Stimulated activated CD8-positive, alpha-beta memory T cell treated with anti-CD3 and anti-CD28 coated beads, Interleukin-4, amount 100 ng/mL, for 1 hour (primary cell): ENCODE results near the gene ENO2.
"Not testable (repeated sequence)": the region's sequence is repeated elsewhere in the genome, so short reads cannot be mapped to it uniquely, and the experiment has no call there.

Source experiments
- DNase-seq, 2 donors: peaks; one replicate each; pipeline ENCODE4 v3.0.0-alpha.2; 2020; ENCODE audit warnings: low read depth in 2 of 2, low spot score in 1 of 2

ENO2 gene

DNA sequence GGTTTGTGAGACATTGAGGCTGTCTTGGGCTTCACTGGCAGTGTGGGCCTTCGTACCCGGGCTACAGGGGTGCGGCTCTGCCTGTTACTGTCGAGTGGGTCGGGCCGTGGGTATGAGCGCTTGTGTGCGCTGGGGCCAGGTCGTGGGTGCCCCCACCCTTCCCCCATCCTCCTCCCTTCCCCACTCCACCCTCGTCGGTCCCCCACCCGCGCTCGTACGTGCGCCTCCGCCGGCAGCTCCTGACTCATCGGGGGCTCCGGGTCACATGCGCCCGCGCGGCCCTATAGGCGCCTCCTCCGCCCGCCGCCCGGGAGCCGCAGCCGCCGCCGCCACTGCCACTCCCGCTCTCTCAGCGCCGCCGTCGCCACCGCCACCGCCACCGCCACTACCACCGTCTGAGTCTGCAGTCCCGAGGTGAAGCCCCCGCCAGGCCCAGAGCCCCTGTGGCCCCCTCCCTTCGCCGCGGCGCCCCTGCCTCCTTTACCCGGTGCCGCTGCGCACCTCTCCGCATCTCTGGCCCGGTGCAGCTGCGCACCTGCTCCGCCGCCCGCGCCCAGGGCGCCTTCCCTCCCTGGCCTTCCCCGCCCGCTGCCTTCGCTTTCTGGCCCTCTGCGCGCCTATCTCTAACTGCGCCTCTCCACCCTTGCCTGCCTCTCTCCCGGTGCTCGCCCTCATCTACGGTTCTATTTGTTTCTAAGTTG is at the start of gene ENO2:
Gene ENO2 (plus strand): TSS at position 335 of the 701 bp plus-strand sequence. CDS start 1,253 bp downstream, outside the sequence.
- peak in 1 of 2 donors; percentile 75 for DNase-seq

DNA sequence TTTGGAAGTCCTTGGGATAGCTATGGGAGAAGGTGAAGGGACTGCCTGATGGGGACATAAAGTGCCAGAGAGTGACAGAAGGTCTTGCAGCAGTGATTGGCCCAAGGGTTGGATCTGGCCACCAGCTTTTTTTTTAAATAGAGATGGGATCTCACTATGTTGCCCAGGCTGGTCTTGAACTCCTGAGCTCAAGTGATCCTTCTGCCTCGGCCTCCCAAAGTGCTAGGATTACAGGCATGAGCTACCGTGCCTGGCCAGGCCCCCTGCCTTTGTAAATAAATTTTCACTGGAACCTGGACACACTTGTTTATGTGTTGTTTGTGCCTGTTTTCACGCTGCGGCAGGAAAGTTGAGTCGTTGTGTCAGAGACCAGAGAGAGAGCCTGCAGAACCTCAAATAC is 49.1 kb upstream of the ENO2 start:
- not testable (repeated sequence) for DNase-seq

DNA sequence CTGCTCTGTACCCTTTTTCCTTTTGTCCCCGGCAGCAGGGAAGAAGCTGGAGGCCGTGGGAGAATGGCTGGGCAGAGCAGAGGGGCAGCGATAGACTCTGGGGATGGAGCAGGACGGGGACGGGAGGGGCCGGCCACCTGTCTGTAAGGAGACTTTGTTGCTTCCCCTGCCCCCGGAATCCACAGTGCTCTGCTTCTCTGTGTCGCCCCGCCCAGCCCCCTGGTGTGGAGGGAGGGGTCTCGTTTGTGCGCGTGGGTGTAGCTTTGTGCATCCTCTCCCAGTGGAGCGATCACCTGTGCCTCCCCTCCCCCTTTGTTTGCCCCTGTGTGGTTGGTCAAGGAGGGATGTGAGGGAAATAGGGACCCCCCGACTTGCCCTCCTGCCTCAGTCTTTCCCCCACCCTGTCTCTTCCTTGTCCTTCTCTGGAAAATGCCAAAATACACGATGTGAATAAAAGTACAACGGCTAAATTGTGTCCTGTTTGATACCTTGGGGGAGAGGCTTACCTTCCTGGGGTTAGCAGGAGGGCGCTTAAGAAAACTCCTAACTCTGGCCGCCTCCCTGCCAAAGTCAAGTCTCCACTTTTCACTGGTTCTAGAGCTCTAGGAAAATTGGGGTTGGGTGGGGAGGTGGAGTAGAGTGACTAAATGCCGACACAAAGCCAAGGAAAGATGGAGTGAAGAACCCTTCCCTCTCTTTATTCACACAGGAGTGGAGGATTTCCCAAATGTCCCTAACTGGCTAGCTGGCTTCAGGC is 48.0 kb upstream of the ENO2 start:
- no peak for DNase-seq

GRCh38 chr12:6866920-6867412 is 47.4 kb upstream of the ENO2 start:
- no peak for DNase-seq

DNA sequence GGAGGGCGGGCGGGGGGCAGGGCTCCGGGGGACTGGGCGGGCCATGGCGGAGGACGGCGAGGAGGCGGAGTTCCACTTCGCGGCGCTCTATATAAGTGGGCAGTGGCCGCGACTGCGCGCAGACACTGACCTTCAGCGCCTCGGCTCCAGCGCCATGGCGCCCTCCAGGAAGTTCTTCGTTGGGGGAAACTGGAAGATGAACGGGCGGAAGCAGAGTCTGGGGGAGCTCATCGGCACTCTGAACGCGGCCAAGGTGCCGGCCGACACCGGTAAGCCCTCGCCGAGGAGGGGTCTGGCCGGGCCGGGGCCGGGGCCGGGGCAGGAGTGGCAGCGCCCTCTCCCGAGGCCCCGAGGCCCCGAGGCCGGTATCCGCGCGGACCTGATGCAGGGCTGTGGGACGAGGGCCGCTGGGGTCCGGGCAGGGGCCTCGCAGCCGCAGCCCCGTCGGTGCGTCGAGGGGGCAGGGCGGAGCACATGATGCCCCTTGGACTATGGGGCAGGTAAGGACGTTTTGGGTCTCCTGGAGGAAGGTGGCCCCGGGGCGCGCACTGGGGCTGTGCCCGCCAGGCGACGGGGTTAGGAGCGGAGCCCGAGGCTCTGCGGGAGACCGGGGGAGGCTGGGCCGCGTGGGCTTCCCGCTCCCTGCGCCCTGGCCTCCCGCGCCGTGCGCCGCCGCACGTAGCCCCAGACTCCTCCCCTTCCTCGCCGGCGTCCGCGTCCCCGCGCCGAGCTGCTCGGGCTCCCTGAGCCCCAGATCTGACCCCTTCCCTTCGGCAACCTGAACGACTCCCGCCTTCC is 46.8 kb upstream of the ENO2 start, which contains the start of gene TPI1:
Gene TPI1 (plus strand): TSS at position 119 of the 798 bp plus-strand sequence. CDS start 36 bp downstream, at position 155.
- peak; percentile 49 to 61 for DNase-seq

GRCh38 chr12:6868211-6869048 is 46.0 kb upstream of the ENO2 start:
- no peak for DNase-seq

GRCh38 chr12:6869049-6870021 is 45.0 kb upstream of the ENO2 start:
- peak; percentile 76 to 83 for DNase-seq

DNA sequence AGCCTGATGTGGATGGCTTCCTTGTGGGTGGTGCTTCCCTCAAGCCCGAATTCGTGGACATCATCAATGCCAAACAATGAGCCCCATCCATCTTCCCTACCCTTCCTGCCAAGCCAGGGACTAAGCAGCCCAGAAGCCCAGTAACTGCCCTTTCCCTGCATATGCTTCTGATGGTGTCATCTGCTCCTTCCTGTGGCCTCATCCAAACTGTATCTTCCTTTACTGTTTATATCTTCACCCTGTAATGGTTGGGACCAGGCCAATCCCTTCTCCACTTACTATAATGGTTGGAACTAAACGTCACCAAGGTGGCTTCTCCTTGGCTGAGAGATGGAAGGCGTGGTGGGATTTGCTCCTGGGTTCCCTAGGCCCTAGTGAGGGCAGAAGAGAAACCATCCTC is 44.1 kb upstream of the ENO2 start:
- DNase-seq = not testable (repeated sequence)

DNA sequence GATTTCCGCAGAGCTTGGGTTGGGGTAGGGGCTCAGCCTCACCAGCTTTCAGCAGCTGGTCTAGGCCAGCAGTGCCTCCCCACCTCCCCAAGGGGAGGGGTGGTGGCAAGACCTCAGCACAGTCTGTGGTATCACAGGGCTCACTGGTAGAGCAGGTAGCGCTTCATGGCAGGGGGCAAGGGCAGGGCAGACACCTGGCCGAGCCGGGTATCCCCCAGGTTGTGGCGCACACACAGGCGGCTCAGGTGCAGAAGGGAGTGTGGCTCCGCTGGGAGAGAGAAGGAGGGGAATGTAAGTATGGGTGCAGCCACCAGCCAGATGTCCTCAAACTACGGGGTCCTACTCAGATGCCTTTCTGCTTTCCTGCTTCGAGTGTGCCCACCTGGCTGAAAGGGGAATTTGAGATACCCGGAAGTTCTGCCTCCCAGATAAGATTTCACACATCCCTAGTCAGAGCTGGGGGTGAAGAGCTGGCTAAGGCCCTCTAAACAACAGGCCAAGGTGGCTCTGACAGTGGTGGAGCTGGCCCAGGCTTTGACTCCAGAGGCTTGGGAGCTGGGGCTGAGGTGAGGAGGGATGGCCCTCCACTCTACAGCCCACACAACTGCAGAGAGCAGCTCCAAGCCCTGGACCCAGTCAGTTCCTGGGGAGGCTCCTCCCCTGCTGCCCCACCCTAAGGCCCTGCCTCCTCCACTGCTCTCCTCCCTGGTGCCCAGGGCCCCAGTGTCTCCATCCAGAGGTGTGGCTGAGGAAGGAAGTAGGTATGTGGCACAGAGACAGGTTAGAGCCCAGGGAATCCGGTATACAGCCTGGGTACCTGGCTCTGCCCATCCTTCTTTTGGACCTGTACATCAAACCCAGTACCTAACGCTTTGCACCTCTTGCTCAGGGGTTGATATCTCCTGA is 43.1 kb upstream of the ENO2 start:
- DNase-seq = no peak

DNA sequence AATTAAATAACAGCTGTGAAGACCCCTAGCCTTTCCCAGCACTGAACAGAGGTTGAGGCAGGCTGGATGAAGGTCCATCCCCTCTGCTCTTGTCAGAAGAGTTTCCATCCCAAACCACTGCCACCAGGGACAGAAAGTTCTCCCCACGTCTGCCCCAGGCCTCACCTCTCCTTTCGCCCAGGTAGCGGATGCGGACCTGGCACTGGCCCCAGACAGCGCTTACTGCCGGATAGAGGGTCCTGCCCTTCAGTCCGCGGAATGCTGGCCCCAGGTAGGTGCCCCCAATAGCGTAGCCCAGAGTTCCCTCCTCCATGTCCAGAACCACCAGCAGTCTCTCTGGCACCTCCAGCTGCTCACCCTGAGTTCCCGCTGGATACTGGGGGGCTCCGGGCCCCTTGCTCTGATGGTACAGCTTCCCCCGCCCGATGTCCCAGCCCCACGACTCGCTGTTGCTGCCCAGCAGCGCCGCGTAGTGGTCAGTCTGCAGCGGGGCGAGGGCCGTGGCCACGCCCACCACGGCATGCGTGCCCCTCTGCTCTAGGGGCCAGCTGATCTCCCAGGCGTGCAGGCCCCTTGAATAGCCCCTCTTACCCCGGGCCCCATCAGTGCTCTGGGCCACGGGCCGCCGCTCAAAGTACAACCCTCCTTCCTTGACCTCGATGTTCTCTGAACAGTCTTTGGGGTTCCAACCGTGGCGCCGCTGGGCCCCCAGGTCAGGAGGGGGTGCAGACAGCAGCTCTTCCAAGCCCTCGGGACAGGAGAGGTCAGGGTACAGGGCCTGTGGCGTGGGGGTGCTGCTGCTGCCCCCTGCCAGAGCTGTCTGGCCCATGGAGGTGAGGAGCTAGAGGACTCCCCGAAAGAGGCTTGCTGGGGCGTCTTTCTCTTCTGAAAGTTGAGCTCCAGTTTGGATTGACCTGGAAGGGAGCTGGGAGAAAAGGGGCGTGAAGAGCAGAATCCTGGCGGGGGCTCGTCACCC is 42.0 kb upstream of the ENO2 start:
- DNase-seq = peak; percentile 64 to 70

DNA sequence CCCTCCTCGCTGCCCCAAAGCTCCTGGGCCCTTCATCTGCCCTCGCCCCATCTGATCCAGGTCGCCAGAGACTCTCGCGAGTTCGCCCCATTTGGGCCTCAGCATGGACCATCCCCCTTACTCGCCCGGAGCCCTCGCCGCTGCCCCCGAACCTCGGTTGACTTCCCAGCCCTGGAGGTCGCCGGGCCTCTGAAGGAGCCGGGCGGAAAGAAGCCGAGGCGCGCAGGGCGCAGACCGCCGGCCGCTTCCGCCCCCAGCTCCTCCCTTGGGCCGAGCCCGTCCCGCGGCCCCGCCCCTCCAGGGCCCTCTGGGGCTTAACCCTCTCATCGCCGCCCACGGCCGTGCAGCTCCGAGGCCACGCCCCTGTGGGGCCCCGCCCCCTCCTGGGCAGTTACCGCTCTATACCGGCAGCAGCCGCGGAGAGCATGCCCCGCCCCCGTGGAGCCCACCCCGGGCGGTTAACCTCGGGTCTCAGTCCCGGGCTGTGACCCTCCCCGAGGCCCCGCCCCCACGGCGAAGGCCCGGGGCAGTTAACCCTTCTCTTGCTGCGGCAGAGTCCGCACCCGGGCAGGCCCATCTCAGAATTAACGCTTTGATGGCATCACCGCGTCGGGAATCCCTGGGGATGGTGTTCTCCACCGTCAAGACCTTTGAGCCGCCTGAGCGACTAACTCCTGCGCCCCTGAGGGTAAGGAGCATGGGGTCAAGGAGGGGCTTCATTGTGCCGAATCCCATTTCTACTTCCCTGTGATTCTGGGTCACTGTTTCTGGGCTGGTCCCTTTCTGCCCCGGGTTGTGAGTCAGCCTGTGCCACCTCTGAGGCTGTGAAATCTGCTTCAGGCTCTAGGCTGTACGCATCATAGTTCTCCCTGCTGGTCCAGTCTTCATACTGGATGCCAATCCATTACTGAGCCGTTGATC is 41.0 kb upstream of the ENO2 start, which contains the start of gene SPSB2:
Gene SPSB2 (minus strand): TSS at position 210 of the 921 bp plus-strand sequence. CDS start 402 bp downstream, outside the sequence.
- DNase-seq = peak; percentile 98

DNA sequence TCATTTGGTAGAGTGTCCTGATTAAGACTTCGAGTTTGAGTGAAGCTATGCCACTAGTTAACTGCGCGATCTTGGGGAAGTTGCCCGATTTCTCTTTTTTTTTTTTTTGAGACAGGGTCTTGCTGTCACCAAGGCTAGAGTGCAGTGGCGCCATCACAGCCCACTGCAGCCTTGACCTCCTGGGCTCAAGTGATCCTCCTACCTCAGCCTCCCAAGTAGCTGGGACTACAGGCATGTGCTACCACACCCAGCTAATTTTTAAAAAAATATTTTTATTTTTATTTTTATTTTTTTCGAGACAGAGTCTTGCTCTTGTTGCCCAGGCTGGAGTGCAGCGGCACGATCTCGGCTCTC is 40.4 kb upstream of the ENO2 start:
- DNase-seq = not testable (repeated sequence)

DNA sequence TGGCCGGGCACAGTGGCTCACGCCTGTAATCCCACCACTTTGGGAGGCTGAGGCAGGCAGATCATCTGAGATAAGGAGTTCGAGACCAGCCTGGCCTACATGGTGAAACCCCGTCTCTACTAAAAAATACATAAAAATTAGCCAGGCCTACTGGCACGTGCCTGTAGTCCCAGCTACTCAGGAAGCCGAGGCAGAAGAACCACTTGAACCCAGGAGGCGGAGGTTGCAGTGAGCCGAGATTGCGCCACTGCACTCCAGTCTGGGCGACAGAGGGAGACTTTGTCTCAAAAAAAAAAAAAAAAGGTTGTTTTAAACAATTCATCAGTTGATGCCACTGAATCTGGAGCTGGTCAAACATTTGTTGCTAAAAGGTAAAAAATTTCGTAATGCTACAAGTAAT is 34.6 kb upstream of the ENO2 start:
- not testable (repeated sequence) for DNase-seq

- DNase-seq = no peak
Measured at GRCh38 chr12:6883252-6883651, 31.1 kb upstream of the ENO2 start.

DNA sequence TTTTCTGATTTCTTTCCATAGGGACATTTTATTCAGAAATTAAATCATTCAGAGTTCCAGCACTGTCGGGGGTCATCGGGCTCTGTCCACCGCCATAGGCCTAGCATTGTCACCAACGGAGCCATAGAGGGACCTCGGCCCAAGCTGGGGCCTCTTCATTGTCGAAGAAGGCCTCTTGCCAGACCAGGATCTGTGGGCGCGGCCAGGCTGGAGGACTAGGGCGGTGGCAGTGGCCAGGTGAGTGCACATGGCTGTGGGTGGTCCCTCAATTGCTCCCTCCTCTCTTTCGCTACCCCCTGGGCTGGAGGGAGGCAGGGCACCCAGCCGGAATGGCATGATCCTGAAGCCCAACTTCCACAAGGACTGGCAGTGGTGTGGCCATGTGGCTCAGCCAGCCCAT is 30.7 kb upstream of the ENO2 start:
- DNase-seq = no peak

DNA sequence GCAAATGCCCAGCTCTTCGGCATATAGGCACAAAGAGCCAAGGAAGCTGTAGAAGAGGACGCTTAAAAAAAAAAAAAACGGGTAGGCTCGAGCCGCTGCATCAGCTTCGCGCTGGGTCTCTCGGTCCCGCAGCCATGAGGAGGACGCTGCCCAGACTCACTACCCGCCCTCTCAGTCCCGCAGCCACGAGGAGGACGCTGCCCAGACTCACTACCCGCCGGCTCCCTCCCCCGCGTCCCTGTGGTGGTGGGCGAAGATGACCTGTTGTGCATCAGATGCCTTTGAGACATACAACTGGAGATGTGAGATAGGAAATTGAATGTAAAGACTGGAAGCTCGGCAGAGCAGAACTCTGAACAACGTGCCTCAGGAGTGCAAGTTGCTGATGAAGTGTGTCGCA is 29.8 kb upstream of the ENO2 start:
- no peak for DNase-seq
